IMR-90 (cell line): ENCODE measurements around the gene SLC8A1. TPM values are rescaled to one million over a fixed set of nuclear protein-coding genes. Genes with fewer than 3 reads are reported as not detected.

ENCODE experiments used
- ATAC-seq: fragments of 200-7000 bp; cut with Tn5 transposase; 2 replicates; pipeline ENCODE4 v1.9.1; 2020; ENCODE audit warnings: low read depth, mild to moderate bottlenecking, moderate library complexity
- BruUV-seq: library from RNA; stranded (reverse); fragments of 400-500 nt; replicated peaks from 2 replicates; lab custom pipeline; 2021; lab: Mats Ljungman, UMichigan
- CTCF ChIA-PET: fragments of 300-600 bp; formaldehyde crosslinking; extraction: SDS; loops from one replicate; lab custom pipeline; 2021; ENCODE audit warnings: antibody characterized with exemption; lab: Yijun Ruan, JAX
- POLR2A ChIA-PET: fragments of 300-600 bp; sonication (Branson Sonifier 250); formaldehyde crosslinking; loops from one replicate; lab custom pipeline; 2022; ENCODE audit warnings: antibody characterized with exemption; ENCODE audit not compliant: unreplicated experiment; lab: Charles Lee
- DNase-seq: peaks from one replicate; pipeline ENCODE4 v3.0.0; 2013
- H2AFZ ChIP-seq: replicated peaks from 2 replicates; pipeline ENCODE3; 2013; ENCODE audit warnings: low read length, mild to moderate bottlenecking; ENCODE audit not compliant: poor library complexity
- H2AK5ac ChIP-seq: 2 replicates; pipeline ENCODE4 v1.6.1; 2013; ENCODE audit warnings: low read depth, low read length, inconsistent platforms
- H2AK9ac ChIP-seq: replicated peaks from 2 replicates; pipeline ENCODE3; 2013; ENCODE audit warnings: mild to moderate bottlenecking, low read depth, low read length, moderate library complexity; ENCODE audit not compliant: poor library complexity
- H2BK120ac ChIP-seq: 2 replicates; pipeline ENCODE4 v1.6.1; 2013; ENCODE audit warnings: low read depth, low read length, inconsistent platforms
- H2BK15ac ChIP-seq: 3 replicates; pipeline ENCODE4 v1.6.1; 2013; ENCODE audit warnings: low read depth, low read length, inconsistent platforms
- H2BK20ac ChIP-seq: 2 replicates; pipeline ENCODE4 v1.6.1; 2013; ENCODE audit warnings: low read depth, mild to moderate bottlenecking, inconsistent platforms, low read length, moderate library complexity
- H2BK5ac ChIP-seq: 2 replicates; pipeline ENCODE4 v1.6.1; 2013; ENCODE audit warnings: mild to moderate bottlenecking, low read depth, low read length, inconsistent platforms; ENCODE audit not compliant: poor library complexity, severe bottlenecking
- H3K14ac ChIP-seq: replicated peaks from 2 replicates; pipeline ENCODE4 v1.6.1; 2013; ENCODE audit warnings: low read depth, low read length, inconsistent platforms
- H3K18ac ChIP-seq: 2 replicates; pipeline ENCODE4 v1.6.1; 2013; ENCODE audit warnings: low read depth, low read length, control low read depth
- H3K23ac ChIP-seq: 2 replicates; pipeline ENCODE4 v1.6.1; 2013; ENCODE audit warnings: low read depth, low read length, inconsistent platforms
- H3K27ac ChIP-seq: 2 replicates; pipeline ENCODE4 v1.5.1; 2013; ENCODE audit warnings: mild to moderate bottlenecking, control low read depth, low read length; ENCODE audit not compliant: insufficient read depth
- H3K27me3 ChIP-seq: 2 replicates; pipeline ENCODE4 v1.6.1; 2013; ENCODE audit warnings: low read length; ENCODE audit not compliant: control insufficient read depth, insufficient read depth
- H3K36me3 ChIP-seq: 2 replicates; pipeline ENCODE4 v1.6.1; 2013; ENCODE audit warnings: low read length, mixed read lengths; ENCODE audit not compliant: control insufficient read depth, insufficient read depth
- H3K4ac ChIP-seq: 2 replicates; pipeline ENCODE4 v1.6.1; 2013; ENCODE audit warnings: low read depth, low read length, inconsistent platforms
- H3K4me1 ChIP-seq: 2 replicates; pipeline ENCODE4 v1.6.1; 2013; ENCODE audit warnings: low read length, mixed read lengths; ENCODE audit not compliant: control insufficient read depth, insufficient read depth
- H3K4me2 ChIP-seq: 2 replicates; pipeline ENCODE4 v1.6.1; 2013; ENCODE audit warnings: low read depth, mild to moderate bottlenecking, control low read depth, low read length, moderate library complexity
- H3K4me3 ChIP-seq: 2 replicates; pipeline ENCODE4 v1.5.1; 2013; ENCODE audit warnings: low read depth, mild to moderate bottlenecking, control low read depth, low read length, moderate library complexity; ENCODE audit not compliant: insufficient read depth
- H3K56ac ChIP-seq: 2 replicates; pipeline ENCODE4 v1.6.1; 2013; ENCODE audit warnings: low read length, inconsistent platforms; ENCODE audit not compliant: insufficient read depth; ENCODE audit errors: extremely low read depth
- H3K79me1 ChIP-seq, 2 experiments: 2 replicates each; pipeline ENCODE4 v1.6.1; 2013; ENCODE audit warnings: low read length in 2 of 2, inconsistent platforms in 1 of 2, low read depth in 1 of 2
- H3K9ac ChIP-seq: 2 replicates; pipeline ENCODE4 v1.6.1; 2013; ENCODE audit warnings: low read depth, low read length, control low read depth
- H3K9me1 ChIP-seq: 2 replicates; pipeline ENCODE4 v1.6.1; 2013; ENCODE audit warnings: low read length, inconsistent platforms; ENCODE audit not compliant: insufficient read depth
- H3K9me3 ChIP-seq: 2 replicates; pipeline ENCODE4 v1.6.1; 2013; ENCODE audit warnings: low read length; ENCODE audit not compliant: control insufficient read depth, insufficient read depth
- H4K20me1 ChIP-seq: 2 replicates; pipeline ENCODE4 v1.6.1; 2013; ENCODE audit warnings: low read length, inconsistent platforms; ENCODE audit not compliant: insufficient read depth
- H4K5ac ChIP-seq: 2 replicates; pipeline ENCODE4 v1.6.1; 2013; ENCODE audit warnings: mild to moderate bottlenecking, low read depth, low read length, control low read depth
- H4K8ac ChIP-seq, 2 experiments: 2 replicates each; pipeline ENCODE4 v1.6.1; 2013; ENCODE audit warnings: low read depth in 2 of 2, low read length in 2 of 2, control low read depth in 1 of 2, inconsistent platforms in 1 of 2
- H4K91ac ChIP-seq: 2 replicates; pipeline ENCODE4 v1.6.1; 2013; ENCODE audit warnings: low read depth, low read length, inconsistent platforms; ENCODE audit not compliant: insufficient read depth
- BHLHE40 ChIP-seq: fragments of 150-350 bp; IDR thresholded peaks from 2 replicates; pipeline ENCODE4 v1.6.1; 2016; ENCODE audit warnings: mild to moderate bottlenecking, low read depth, low read length
- CEBPB ChIP-seq: IDR thresholded peaks from 2 replicates; pipeline ENCODE4 v1.6.1; 2012; ENCODE audit warnings: low read depth, low read length, improper control_type of control experiment
- CHD1 ChIP-seq: IDR thresholded peaks from 2 replicates; pipeline ENCODE4 v1.6.1; 2012; ENCODE audit warnings: low read depth, low read length, improper control_type of control experiment
- CTCF ChIP-seq: conservative IDR thresholded peaks from 2 replicates; pipeline ENCODE4 v1.5.1; 2012; ENCODE audit warnings: mild to moderate bottlenecking, low read depth, low read length, improper control_type of control experiment
- FOS ChIP-seq: fragments of 150-350 bp; IDR thresholded peaks from 2 replicates; pipeline ENCODE4 v1.6.1; 2016; ENCODE audit warnings: low read depth, low read length
- MAFK ChIP-seq: IDR thresholded peaks from 2 replicates; pipeline ENCODE4 v1.6.1; 2012; ENCODE audit warnings: low read depth, low read length, improper control_type of control experiment
- MAZ ChIP-seq: IDR thresholded peaks from 2 replicates; pipeline ENCODE4 v1.6.1; 2012; ENCODE audit warnings: low read depth, mild to moderate bottlenecking, low read length, improper control_type of control experiment, moderate library complexity, borderline replicate concordance
- MXI1 ChIP-seq: IDR thresholded peaks from 2 replicates; pipeline ENCODE4 v1.6.1; 2012; ENCODE audit warnings: low read depth, mild to moderate bottlenecking, low read length, moderate library complexity, borderline replicate concordance
- NFE2L2 ChIP-seq: fragments of 150-350 bp; IDR thresholded peaks from 2 replicates; pipeline ENCODE4 v1.6.1; 2016; ENCODE audit warnings: low read depth, mild to moderate bottlenecking, low read length
- POLR2A ChIP-seq: IDR thresholded peaks from 2 replicates; pipeline ENCODE4 v1.6.1; 2012; ENCODE audit warnings: mild to moderate bottlenecking, low read depth, low read length
- RAD21 ChIP-seq: IDR thresholded peaks from 2 replicates; pipeline ENCODE4 v1.6.1; 2012; ENCODE audit warnings: low read length, improper control_type of control experiment
- RCOR1 ChIP-seq: IDR thresholded peaks from 2 replicates; pipeline ENCODE4 v1.6.1; 2012; ENCODE audit warnings: mild to moderate bottlenecking, low read length, improper control_type of control experiment; ENCODE audit not compliant: insufficient replicate concordance
- RFX5 ChIP-seq: IDR thresholded peaks from 2 replicates; pipeline ENCODE4 v1.8.0; 2012; ENCODE audit warnings: low read depth, mild to moderate bottlenecking, low read length, moderate library complexity
- SMC3 ChIP-seq: fragments of 150-350 bp; IDR thresholded peaks from 2 replicates; pipeline ENCODE4 v1.6.1; 2016; ENCODE audit warnings: low read depth, mild to moderate bottlenecking, antibody characterized with exemption, low read length, moderate library complexity
- WGBS, 2 experiments: methylation state at CpG; one replicate each; pipeline versions ENCODE4 v1.1.5 to v1.1.7; 2013; ENCODE audit warnings: missing lambda C conversion rate in 2 of 2; ENCODE audit not compliant: insufficient read length in 1 of 2; ENCODE audit errors: extremely low coverage in 2 of 2; 5-methylcytosine and 5-hydroxymethylcytosine counted together
- dilution Hi-C: fragments of 300-500 bp; cut with HindIII; formaldehyde crosslinking; loops from one replicate; pipeline ENCODE4 v1.14.3; 2018; ENCODE audit warnings: low sequenced_read_pairs; ENCODE audit not compliant: unreplicated experiment
- in situ Hi-C: fragments of 300-500 bp; cut with MboI; formaldehyde crosslinking; loops from 3 replicates; pipeline ENCODE4 v1.14.3; 2019; ENCODE audit warnings: low sequenced_read_pairs, inconsistent platforms, mixed read lengths
- intact Hi-C: fragments of 100-400 bp; cut with micrococcal nuclease; formaldehyde crosslinking; loops from 2 replicates; pipeline ENCODE4 v1.10.0; 2022
- polyA plus RNA-seq, 3 experiments: library from polyadenylated mRNA; depleted of rRNA; stranded (reverse); fragments of >200 nt; gene quantifications; 2 replicates each; pipeline ENCODE4 v1.2.3, GENCODE V29; 2012; ENCODE audit warnings: low replicate concordance in 1 of 3
- total RNA-seq: library from RNA; depleted of rRNA; stranded (reverse); fragments of >200 nt; gene quantifications from 2 replicates; pipeline ENCODE4 v1.2.3, GENCODE V29; 2012
- TF ChIP-seq, protein P1 (sequence below): fragments of 150-350 bp; IDR thresholded peaks from 2 replicates; pipeline ENCODE4 v1.6.1; 2017; ENCODE audit warnings: mild to moderate bottlenecking, antibody characterized with exemption, low read length, low read depth
- TF ChIP-seq, protein P2 (sequence below): fragments of 150-350 bp; IDR thresholded peaks from 2 replicates; pipeline ENCODE4 v1.6.1; 2016; ENCODE audit warnings: low read depth, mild to moderate bottlenecking, low read length, moderate library complexity, borderline replicate concordance

The SLC8A1 gene
- total and polyA plus RNA-seq, 2 of the 4 experiments (the other 2 are of a cell fraction): 7.7 to 57.0 TPM

- no peak overlapping the region for H2BK5ac ChIP-seq
- no peak overlapping the region for H4K91ac ChIP-seq
- intact Hi-C loops: no loop called here
- no peak overlapping the region for H2BK120ac ChIP-seq
- ATAC-seq (no peak), DNase-seq (no peak)
- ChIA-PET CTCF (interaction anchor here (0.8 to 1.3 kb wide), 2 partner anchors 11 to 24 kb away, joined by 3 to 4 read pairs; no protein-coding TSS in a partner anchor), POLR2A (no interaction called here)
- WGBS, 2 experiments: no CpG with 5 or more reads among the region's 2 CpGs
- no peak overlapping the region for H3K18ac ChIP-seq
- no peak for TF ChIP-seq CHD1
- TF ChIP-seq NFE2L2: no peak
- TF ChIP-seq CEBPB: no peak
- no peak for TF ChIP-seq MAFK
- no peak for TF ChIP-seq CTCF
- no peak for TF ChIP-seq RFX5
- TF ChIP-seq BHLHE40: no peak
- TF ChIP-seq, protein P1, sequence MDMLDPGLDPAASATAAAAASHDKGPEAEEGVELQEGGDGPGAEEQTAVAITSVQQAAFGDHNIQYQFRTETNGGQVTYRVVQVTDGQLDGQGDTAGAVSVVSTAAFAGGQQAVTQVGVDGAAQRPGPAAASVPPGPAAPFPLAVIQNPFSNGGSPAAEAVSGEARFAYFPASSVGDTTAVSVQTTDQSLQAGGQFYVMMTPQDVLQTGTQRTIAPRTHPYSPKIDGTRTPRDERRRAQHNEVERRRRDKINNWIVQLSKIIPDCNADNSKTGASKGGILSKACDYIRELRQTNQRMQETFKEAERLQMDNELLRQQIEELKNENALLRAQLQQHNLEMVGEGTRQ: no peak
- no peak for TF ChIP-seq RAD21
- TF ChIP-seq RCOR1: no peak
- no peak for TF ChIP-seq SMC3
- TF ChIP-seq MXI1: no peak
- no peak for TF ChIP-seq MAZ
- no peak for TF ChIP-seq FOS
- TF ChIP-seq, protein P2, sequence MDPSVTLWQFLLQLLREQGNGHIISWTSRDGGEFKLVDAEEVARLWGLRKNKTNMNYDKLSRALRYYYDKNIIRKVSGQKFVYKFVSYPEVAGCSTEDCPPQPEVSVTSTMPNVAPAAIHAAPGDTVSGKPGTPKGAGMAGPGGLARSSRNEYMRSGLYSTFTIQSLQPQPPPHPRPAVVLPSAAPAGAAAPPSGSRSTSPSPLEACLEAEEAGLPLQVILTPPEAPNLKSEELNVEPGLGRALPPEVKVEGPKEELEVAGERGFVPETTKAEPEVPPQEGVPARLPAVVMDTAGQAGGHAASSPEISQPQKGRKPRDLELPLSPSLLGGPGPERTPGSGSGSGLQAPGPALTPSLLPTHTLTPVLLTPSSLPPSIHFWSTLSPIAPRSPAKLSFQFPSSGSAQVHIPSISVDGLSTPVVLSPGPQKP: no peak
- TF ChIP-seq POLR2A: no peak
- no peak overlapping the region for H3K9ac ChIP-seq
- peak overlapping the region; percentile 5; the same call in 1 of the 2 replicates for H2BK20ac ChIP-seq
- H3K4ac ChIP-seq: no peak overlapping the region
- no peaks in the 10 kb centered on the region for H3K9me3 ChIP-seq
- peak overlapping the region; percentile 36; the same call in 1 of the 2 replicates for H4K5ac ChIP-seq
- no peaks in the 10 kb centered on the region for H4K20me1 ChIP-seq
- peaks cover 6% of the 10 kb centered on the region for H3K4me1 ChIP-seq
- no peak overlapping the region for H3K23ac ChIP-seq
- no peak overlapping the region for H2BK15ac ChIP-seq
- H3K9me1 ChIP-seq: no peaks in the 10 kb centered on the region
- H2AFZ ChIP-seq: no peak overlapping the region
- no peak overlapping the region for H3K4me2 ChIP-seq
- no TSS peak for BruUV-seq
- H3K27me3 ChIP-seq: no peaks in the 10 kb centered on the region
- dilution Hi-C loops: no loop called here
- no peak overlapping the region for H2AK9ac ChIP-seq
- no peak overlapping the region for H4K8ac ChIP-seq
- in situ Hi-C loops: no loop called here
- H2AK5ac ChIP-seq: no peak overlapping the region
- peaks cover 1% of the 10 kb centered on the region; the same call in 1 of the 2 replicates for H3K36me3 ChIP-seq
- H3K79me1 ChIP-seq: peaks cover 7 to 8% of the 10 kb centered on the region in 2 experiments; a peak in 3 of 4 replicates
- H3K4me3 ChIP-seq: no peak overlapping the region
- H3K27ac ChIP-seq: no peak overlapping the region
- no peak overlapping the region for H3K56ac ChIP-seq
- peak overlapping the region; percentile 63; the same call in 1 of the 2 replicates for H3K14ac ChIP-seq
Measured at GRCh38 chr2:40260437-40260836, 191.5 kb downstream of the SLC8A1 start.
